SK-N-SH (cell line): ENCODE measurements around the gene NEK2. TPM values are rescaled to one million over a fixed set of nuclear protein-coding genes. Genes with fewer than 3 reads are reported as not detected.

Experiments used
- CTCF ChIA-PET: fragments of 300-600, 350-600 bp; formaldehyde crosslinking; extraction: SDS; loops from one replicate; lab custom pipeline; 2021; lab: Yijun Ruan, JAX
- POLR2A ChIA-PET: fragments of 350-600 bp; sonication (Branson Sonifier 250); formaldehyde crosslinking; extraction: SDS; loops from one replicate; lab custom pipeline; 2020; ENCODE audit warnings: antibody characterized with exemption, inconsistent platforms; lab: Yijun Ruan, JAX
- DNase-seq: peaks from one replicate; pipeline ENCODE4 v3.0.0; 2012
- H2AFZ ChIP-seq: fragments of 200-600 bp; sonication (generic); 2 replicates; pipeline ENCODE4 v1.8.1; 2016; ENCODE audit warnings: antibody characterized with exemption, mild to moderate bottlenecking, low read depth
- H3F3A ChIP-seq: fragments of 200-600 bp; sonication (generic); replicated peaks from 2 replicates; pipeline ENCODE3; 2016; ENCODE audit warnings: antibody characterized with exemption, mild to moderate bottlenecking; ENCODE audit not compliant: insufficient read depth
- H3K27ac ChIP-seq, 2 experiments: fragments of 200-500 bp in 1 of 2; fragments of 200-600 bp in 1 of 2; sonication (Bioruptor generic) in 1 of 2; sonication (generic), shearing (Covaris generic) in 1 of 2; 2 replicates each; pipeline versions ENCODE4 v1.5.1 to v1.6.1; 2014 to 2016; ENCODE audit warnings: low read depth in 2 of 2, inconsistent platforms in 1 of 2, low read length in 1 of 2, mild to moderate bottlenecking in 1 of 2, mixed read lengths in 1 of 2
- H3K27me3 ChIP-seq: fragments of 200-600 bp; sonication (generic), shearing (Covaris generic); 2 replicates; pipeline ENCODE4 v1.6.1; 2016; ENCODE audit warnings: mixed run types; ENCODE audit not compliant: insufficient read depth
- H3K36me3 ChIP-seq, 2 experiments: fragments of 200-500 bp in 1 of 2; fragments of 200-600 bp in 1 of 2; sonication (Bioruptor generic) in 1 of 2; sonication (generic) in 1 of 2; replicated peaks in 1 of 2; 2 replicates each; pipeline versions ENCODE3 to v1.5.1; 2014 to 2016; ENCODE audit warnings: low read length in 1 of 2, mild to moderate bottlenecking in 1 of 2; ENCODE audit not compliant: insufficient read depth in 2 of 2, control insufficient read depth in 1 of 2
- H3K4me1 ChIP-seq, 2 experiments: fragments of 200-500 bp in 1 of 2; fragments of 200-600 bp in 1 of 2; sonication (Bioruptor generic) in 1 of 2; sonication (generic), shearing (Covaris generic) in 1 of 2; 2 replicates each; pipeline versions ENCODE4 v1.5.1 to v1.6.1; 2014 to 2016; ENCODE audit warnings: low read depth in 1 of 2, low read length in 1 of 2, mixed run types in 1 of 2; ENCODE audit not compliant: insufficient read depth in 2 of 2, control insufficient read depth in 1 of 2
- H3K4me2 ChIP-seq: fragments of 200-600 bp; sonication (generic), shearing (Covaris generic); 2 replicates; pipeline ENCODE4 v1.6.1; 2017; ENCODE audit warnings: mixed run types
- H3K4me3 ChIP-seq, 2 experiments: fragments of 200-500 bp in 1 of 2; fragments of 200-600 bp in 1 of 2; sonication (Bioruptor generic) in 1 of 2; sonication (generic), shearing (Covaris generic) in 1 of 2; 2 replicates each; pipeline versions ENCODE4 v1.5.1 to v1.8.1; 2014 to 2016; ENCODE audit warnings: low read depth in 2 of 2, inconsistent platforms in 1 of 2, low read length in 1 of 2, mild to moderate bottlenecking in 1 of 2, mixed read lengths in 1 of 2, moderate library complexity in 1 of 2
- H3K79me2 ChIP-seq: fragments of 200-600 bp; sonication (generic); 2 replicates; pipeline ENCODE4 v1.8.1; 2017; ENCODE audit warnings: mild to moderate bottlenecking; ENCODE audit not compliant: insufficient read depth
- H3K9ac ChIP-seq: fragments of 200-600 bp; sonication (generic); 2 replicates; pipeline ENCODE4 v1.6.1; 2017; ENCODE audit warnings: mixed run types
- H3K9me2 ChIP-seq: fragments of 200-600 bp; sonication (generic); 2 replicates; pipeline ENCODE4 v1.6.1; 2017; ENCODE audit warnings: mixed run types
- H3K9me3 ChIP-seq: fragments of 200-600 bp; sonication (generic); 2 replicates; pipeline ENCODE4 v1.6.1; 2017; ENCODE audit warnings: mixed run types, mild to moderate bottlenecking, moderate library complexity
- H4K20me1 ChIP-seq: fragments of 200-600 bp; sonication (generic); 2 replicates; pipeline ENCODE4 v1.6.1; 2017; ENCODE audit warnings: mild to moderate bottlenecking, mixed run types; ENCODE audit not compliant: insufficient read depth
- EP300 ChIP-seq, 2 experiments: IDR thresholded peaks; 2 replicates each; pipeline versions ENCODE4 v1.4.0 to v1.6.1; 2012; ENCODE audit warnings: borderline replicate concordance in 1 of 2, low read depth in 1 of 2, low read length in 1 of 2
- FOSL2 ChIP-seq: IDR thresholded peaks from 2 replicates; pipeline ENCODE4 v1.4.0; 2012; ENCODE audit warnings: low read depth, mild to moderate bottlenecking, moderate library complexity, borderline replicate concordance
- FOXJ3 ChIP-seq: sonication (generic); formaldehyde crosslinking; IDR thresholded peaks from 2 replicates; pipeline ENCODE4 v1.5.1; 2020; ENCODE audit warnings: mild to moderate bottlenecking, missing genetic modification reagents
- JUND ChIP-seq: IDR thresholded peaks from 2 replicates; pipeline ENCODE4 v1.4.0; 2012
- MXI1 ChIP-seq: IDR thresholded peaks from 2 replicates; pipeline ENCODE4 v1.6.1; 2012; ENCODE audit warnings: mild to moderate bottlenecking, low read depth, low read length, improper control_type of control experiment
- NFIC ChIP-seq: IDR thresholded peaks from 2 replicates; pipeline ENCODE4 v1.4.0; 2012; ENCODE audit warnings: borderline replicate concordance
- RAD21 ChIP-seq: IDR thresholded peaks from 2 replicates; pipeline ENCODE4 v1.6.1; 2012; ENCODE audit warnings: mild to moderate bottlenecking, low read length
- RXRA ChIP-seq: IDR thresholded peaks from 2 replicates; pipeline ENCODE4 v1.4.0; 2012; ENCODE audit warnings: low read depth, mild to moderate bottlenecking, borderline replicate concordance
- SIN3A ChIP-seq: IDR thresholded peaks from 2 replicates; pipeline ENCODE4 v1.6.1; 2012; ENCODE audit warnings: low read depth, mild to moderate bottlenecking, low read length, moderate library complexity, borderline replicate concordance
- SMC3 ChIP-seq: IDR thresholded peaks from 2 replicates; pipeline ENCODE4 v1.6.1; 2012; ENCODE audit warnings: low read depth, low read length, improper control_type of control experiment
- TAF1 ChIP-seq: IDR thresholded peaks from 2 replicates; pipeline ENCODE4 v1.6.1; 2012; ENCODE audit warnings: low read depth, mild to moderate bottlenecking, low read length, moderate library complexity, borderline replicate concordance
- TEAD4 ChIP-seq: IDR thresholded peaks from 2 replicates; pipeline ENCODE4 v1.4.0; 2012; ENCODE audit warnings: mild to moderate bottlenecking, borderline replicate concordance; ENCODE audit not compliant: insufficient read depth
- YY1 ChIP-seq: IDR thresholded peaks from 2 replicates; pipeline ENCODE4 v1.4.0; 2012; ENCODE audit warnings: low read depth, mild to moderate bottlenecking
- WGBS: methylation state at CpG from one replicate; pipeline ENCODE4 v1.1.6; 2017; ENCODE audit warnings: low lambda C conversion rate; 5-methylcytosine and 5-hydroxymethylcytosine counted together
- polyA plus RNA-seq, 3 experiments: library from polyadenylated mRNA; depleted of rRNA; stranded (reverse); fragments of >200 nt; gene quantifications; 2 replicates each; pipeline ENCODE4 v1.2.3, GENCODE V29; 2012
- TF ChIP-seq, protein P1 (sequence below): IDR thresholded peaks from 2 replicates; pipeline ENCODE4 v1.4.0; 2012; ENCODE audit warnings: low read depth
- TF ChIP-seq, protein P2 (sequence below): IDR thresholded peaks from 2 replicates; pipeline ENCODE4 v1.6.1; 2012; ENCODE audit warnings: mild to moderate bottlenecking, low read depth, low read length, moderate library complexity
- TF ChIP-seq, protein P3 (sequence below): fragments of 150-350 bp; IDR thresholded peaks from 2 replicates; pipeline ENCODE4 v1.6.1; 2017; ENCODE audit warnings: antibody characterized with exemption, low read length, low read depth, borderline replicate concordance
- TF ChIP-seq, protein P4 (sequence below): IDR thresholded peaks from 2 replicates; pipeline ENCODE4; 2012

Gene NEK2
- polyA plus RNA-seq, 1 of the 3 experiments (the other 2 are of a cell fraction), result 9.4 TPM

DNA sequence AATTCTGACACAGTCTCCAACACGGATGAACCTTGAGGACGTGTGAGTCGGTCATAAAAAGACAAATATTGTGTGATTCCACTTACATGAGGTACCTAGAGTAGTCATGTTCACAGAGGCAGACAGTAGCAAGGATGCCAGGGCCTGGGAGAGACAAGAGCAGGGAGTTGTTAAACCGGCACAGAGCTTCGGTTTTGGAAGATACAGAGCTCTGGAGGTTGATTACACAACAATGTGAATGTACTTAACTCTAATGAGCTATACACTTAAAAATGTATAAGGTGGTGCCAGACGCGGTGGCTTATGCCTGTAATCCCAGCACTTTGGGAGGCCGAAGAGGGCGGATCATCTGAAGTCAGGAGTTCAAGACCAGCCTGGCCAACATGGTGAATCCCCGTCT is 37.8 kb upstream of the NEK2 start:
- Histone ChIP-seq H3K9me2 (no peaks in the 10 kb centered on the region), H3K9ac (no peak overlapping the region), H3K27ac (no peak overlapping the region), H3K4me2 (no peak overlapping the region), H3K36me3 (no peaks in the 10 kb centered on the region), H4K20me1 (no peaks in the 10 kb centered on the region), H3K79me2 (no peaks in the 10 kb centered on the region), H3K4me1 (no peaks in the 10 kb centered on the region), H3K27me3 (no peaks in the 10 kb centered on the region), H2AFZ (no peak overlapping the region), H3F3A (no peaks in the 10 kb centered on the region), H3K9me3 (no peaks in the 10 kb centered on the region), H3K4me3 (no peak overlapping the region)
- TF ChIP-seq JUND, result no peak
- no peak for TF ChIP-seq SIN3A
- TF ChIP-seq, protein P1, sequence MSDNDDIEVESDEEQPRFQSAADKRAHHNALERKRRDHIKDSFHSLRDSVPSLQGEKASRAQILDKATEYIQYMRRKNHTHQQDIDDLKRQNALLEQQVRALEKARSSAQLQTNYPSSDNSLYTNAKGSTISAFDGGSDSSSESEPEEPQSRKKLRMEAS, result no peak
- TF ChIP-seq, protein P2, sequence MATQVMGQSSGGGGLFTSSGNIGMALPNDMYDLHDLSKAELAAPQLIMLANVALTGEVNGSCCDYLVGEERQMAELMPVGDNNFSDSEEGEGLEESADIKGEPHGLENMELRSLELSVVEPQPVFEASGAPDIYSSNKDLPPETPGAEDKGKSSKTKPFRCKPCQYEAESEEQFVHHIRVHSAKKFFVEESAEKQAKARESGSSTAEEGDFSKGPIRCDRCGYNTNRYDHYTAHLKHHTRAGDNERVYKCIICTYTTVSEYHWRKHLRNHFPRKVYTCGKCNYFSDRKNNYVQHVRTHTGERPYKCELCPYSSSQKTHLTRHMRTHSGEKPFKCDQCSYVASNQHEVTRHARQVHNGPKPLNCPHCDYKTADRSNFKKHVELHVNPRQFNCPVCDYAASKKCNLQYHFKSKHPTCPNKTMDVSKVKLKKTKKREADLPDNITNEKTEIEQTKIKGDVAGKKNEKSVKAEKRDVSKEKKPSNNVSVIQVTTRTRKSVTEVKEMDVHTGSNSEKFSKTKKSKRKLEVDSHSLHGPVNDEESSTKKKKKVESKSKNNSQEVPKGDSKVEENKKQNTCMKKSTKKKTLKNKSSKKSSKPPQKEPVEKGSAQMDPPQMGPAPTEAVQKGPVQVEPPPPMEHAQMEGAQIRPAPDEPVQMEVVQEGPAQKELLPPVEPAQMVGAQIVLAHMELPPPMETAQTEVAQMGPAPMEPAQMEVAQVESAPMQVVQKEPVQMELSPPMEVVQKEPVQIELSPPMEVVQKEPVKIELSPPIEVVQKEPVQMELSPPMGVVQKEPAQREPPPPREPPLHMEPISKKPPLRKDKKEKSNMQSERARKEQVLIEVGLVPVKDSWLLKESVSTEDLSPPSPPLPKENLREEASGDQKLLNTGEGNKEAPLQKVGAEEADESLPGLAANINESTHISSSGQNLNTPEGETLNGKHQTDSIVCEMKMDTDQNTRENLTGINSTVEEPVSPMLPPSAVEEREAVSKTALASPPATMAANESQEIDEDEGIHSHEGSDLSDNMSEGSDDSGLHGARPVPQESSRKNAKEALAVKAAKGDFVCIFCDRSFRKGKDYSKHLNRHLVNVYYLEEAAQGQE, result no peak
- TF ChIP-seq FOSL2, result no peak
- no peak for TF ChIP-seq YY1
- no peak for TF ChIP-seq RXRA
- no peak for TF ChIP-seq TAF1
- no peak for TF ChIP-seq TEAD4
- TF ChIP-seq, protein P3, sequence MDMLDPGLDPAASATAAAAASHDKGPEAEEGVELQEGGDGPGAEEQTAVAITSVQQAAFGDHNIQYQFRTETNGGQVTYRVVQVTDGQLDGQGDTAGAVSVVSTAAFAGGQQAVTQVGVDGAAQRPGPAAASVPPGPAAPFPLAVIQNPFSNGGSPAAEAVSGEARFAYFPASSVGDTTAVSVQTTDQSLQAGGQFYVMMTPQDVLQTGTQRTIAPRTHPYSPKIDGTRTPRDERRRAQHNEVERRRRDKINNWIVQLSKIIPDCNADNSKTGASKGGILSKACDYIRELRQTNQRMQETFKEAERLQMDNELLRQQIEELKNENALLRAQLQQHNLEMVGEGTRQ, result no peak
- TF ChIP-seq, protein P4, sequence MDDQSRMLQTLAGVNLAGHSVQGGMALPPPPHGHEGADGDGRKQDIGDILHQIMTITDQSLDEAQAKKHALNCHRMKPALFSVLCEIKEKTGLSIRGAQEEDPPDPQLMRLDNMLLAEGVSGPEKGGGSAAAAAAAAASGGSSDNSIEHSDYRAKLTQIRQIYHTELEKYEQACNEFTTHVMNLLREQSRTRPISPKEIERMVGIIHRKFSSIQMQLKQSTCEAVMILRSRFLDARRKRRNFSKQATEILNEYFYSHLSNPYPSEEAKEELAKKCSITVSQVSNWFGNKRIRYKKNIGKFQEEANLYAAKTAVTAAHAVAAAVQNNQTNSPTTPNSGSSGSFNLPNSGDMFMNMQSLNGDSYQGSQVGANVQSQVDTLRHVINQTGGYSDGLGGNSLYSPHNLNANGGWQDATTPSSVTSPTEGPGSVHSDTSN, result no peak
- no peak for TF ChIP-seq RAD21
- no peak for TF ChIP-seq MXI1
- TF ChIP-seq EP300 (IDR thresholded peaks at IDR 0.05; ENCODE audit: borderline replicate concordance in 1 of 2, low read depth in 1 of 2, low read length in 1 of 2), result no peak
- TF ChIP-seq FOXJ3 (CRISPR knock-in tag), result no peak
- no peak for TF ChIP-seq NFIC
- TF ChIP-seq SMC3, result no peak
- ChIA-PET CTCF (interaction anchor here (0.8 to 1.5 kb wide), 2 partner anchors 14 to 15 kb away, joined by 4 read pairs; no protein-coding TSS in a partner anchor), POLR2A (no interaction called here)
- no peak for DNase-seq
- WGBS, result 90% methylated on average over 10 of the region's 10 CpGs
